Liver (tissue), 3 donors: Measurements from ENCODE around the gene TLE1.

ENCODE experiments used
- ATF3 ChIP-seq: IDR thresholded peaks from 2 replicates; pipeline ENCODE4 v1.6.1; 2016; ENCODE audit warnings: antibody characterized with exemption
- CTCF ChIP-seq: fragments of 150-350 bp; IDR thresholded peaks from 2 replicates; pipeline ENCODE4 v1.5.1; 2017; ENCODE audit warnings: improper control_type of control experiment, low read depth, low read length; ENCODE audit not compliant: missing input control
- FOXA1 ChIP-seq: IDR thresholded peaks from 2 replicates; pipeline ENCODE4 v1.6.1; 2016; ENCODE audit warnings: antibody characterized with exemption
- HNF4G ChIP-seq: IDR thresholded peaks from 2 replicates; pipeline ENCODE4 v1.6.1; 2016; ENCODE audit warnings: antibody characterized with exemption
- JUND ChIP-seq, 2 donors: IDR thresholded peaks; 2 replicates each; pipeline ENCODE4 v1.6.1; 2016; ENCODE audit warnings: antibody characterized with exemption in 2 of 2
- MAX ChIP-seq: IDR thresholded peaks from 2 replicates; pipeline ENCODE4 v1.6.1; 2016; ENCODE audit warnings: antibody characterized with exemption
- NR2F2 ChIP-seq: IDR thresholded peaks from 2 replicates; pipeline ENCODE4 v1.6.1; 2016; ENCODE audit warnings: antibody characterized with exemption
- RAD21 ChIP-seq, 2 donors: IDR thresholded peaks; 2 replicates each; pipeline ENCODE4 v1.6.1; 2016; ENCODE audit warnings: antibody characterized with exemption in 2 of 2, mild to moderate bottlenecking in 2 of 2
- REST ChIP-seq: IDR thresholded peaks from 2 replicates; pipeline ENCODE4 v1.6.1; 2016; ENCODE audit warnings: antibody characterized with exemption, mild to moderate bottlenecking
- RXRA ChIP-seq, 2 donors: IDR thresholded peaks; 2 replicates each; pipeline ENCODE4 v1.6.1; 2017 to 2018; ENCODE audit warnings: antibody characterized with exemption in 2 of 2, mild to moderate bottlenecking in 1 of 2
- SP1 ChIP-seq: IDR thresholded peaks from 2 replicates; pipeline ENCODE4 v1.6.1; 2018; ENCODE audit warnings: antibody characterized with exemption, mild to moderate bottlenecking
- YY1 ChIP-seq: IDR thresholded peaks from 2 replicates; pipeline ENCODE4 v1.6.1; 2016; ENCODE audit warnings: antibody characterized with exemption, mild to moderate bottlenecking
- ZBTB33 ChIP-seq: IDR thresholded peaks from 2 replicates; pipeline ENCODE4 v1.6.1; 2016; ENCODE audit warnings: antibody characterized with exemption
- donor health status: healthy.
- donor health status: healthy.

DNA sequence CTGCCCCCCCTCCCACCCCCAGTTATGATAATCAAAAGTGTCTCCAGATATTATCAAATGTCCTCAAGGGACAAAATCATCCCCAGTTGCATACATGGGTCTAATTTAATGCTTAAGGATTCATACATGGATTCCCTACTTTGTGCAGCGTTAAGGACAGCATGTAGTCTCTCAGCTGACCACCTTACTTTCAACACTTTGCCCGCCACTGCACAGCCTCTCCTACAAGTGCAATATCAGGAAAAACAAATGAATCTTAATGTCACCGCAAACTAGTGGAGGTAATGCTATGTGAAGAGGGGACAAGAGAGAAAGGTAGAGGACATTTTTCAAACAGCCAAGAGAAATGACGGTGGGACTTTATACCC is 78.6 kb downstream of the TLE1 start:
- TF ChIP-seq CTCF (no peak), JUND (IDR thresholded peaks at IDR 0.05) (no peak), ATF3 (no peak), FOXA1 (no peak), MAX (no peak), RXRA (IDR thresholded peaks at IDR 0.05) (no peak), RAD21 (IDR thresholded peaks at IDR 0.05) (no peak), YY1 (no peak), ZBTB33 (no peak), REST (no peak), SP1 (no peak), NR2F2 (no peak), HNF4G (no peak)
